Activated CD8-positive, alpha-beta memory T cell treated with anti-CD3 and anti-CD28 coated beads for 1 hour (primary cell): Measurements from ENCODE around the gene RCOR2.

Experiments used
- DNase-seq, 2 donors: peaks; one replicate each; pipeline ENCODE4 v3.0.0-alpha.2; 2020; ENCODE audit warnings: low read depth in 1 of 2; ENCODE audit errors: extremely low read depth in 1 of 2

RCOR2 gene

DNA sequence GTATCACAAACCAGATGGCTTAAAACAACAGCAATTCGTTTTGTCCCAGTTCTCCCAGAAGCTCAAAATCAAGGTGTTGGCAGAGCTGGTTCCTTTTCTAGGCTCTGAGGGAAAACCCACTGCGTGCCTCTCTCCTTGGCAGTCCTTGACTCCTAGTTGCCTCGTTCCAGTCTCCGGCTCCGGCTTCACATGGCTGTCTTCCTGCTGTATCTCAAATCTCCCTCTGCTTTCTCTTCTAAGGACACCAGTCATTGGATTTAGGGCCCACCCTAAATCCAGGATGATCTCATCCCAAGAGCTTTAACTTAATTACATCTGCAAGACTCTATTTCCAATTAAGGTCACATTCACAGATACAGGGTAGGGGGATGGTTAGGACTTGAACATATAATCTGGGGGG is 12.7 kb upstream of the RCOR2 start:
- DNase-seq = no peak

DNA sequence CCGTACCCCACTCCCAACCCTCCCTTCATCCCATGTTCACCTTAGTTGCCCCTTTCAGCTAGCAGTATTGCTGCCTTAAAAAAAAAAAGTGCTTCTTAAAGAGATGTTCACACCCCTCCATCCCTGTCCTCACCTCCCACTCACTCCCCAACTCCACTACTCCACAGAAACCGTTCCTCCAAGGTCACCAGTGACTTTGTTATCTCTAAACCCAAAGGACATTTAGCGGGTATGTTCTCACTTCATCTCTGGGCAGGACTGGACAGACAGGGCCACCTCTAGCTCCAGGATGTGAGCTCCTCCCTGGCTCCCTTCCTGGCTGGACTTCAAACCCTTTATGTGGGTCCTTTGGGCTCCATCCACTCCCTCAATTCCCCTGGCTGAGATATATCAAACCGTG is 6.4 kb upstream of the RCOR2 start:
- no peak for DNase-seq

DNA sequence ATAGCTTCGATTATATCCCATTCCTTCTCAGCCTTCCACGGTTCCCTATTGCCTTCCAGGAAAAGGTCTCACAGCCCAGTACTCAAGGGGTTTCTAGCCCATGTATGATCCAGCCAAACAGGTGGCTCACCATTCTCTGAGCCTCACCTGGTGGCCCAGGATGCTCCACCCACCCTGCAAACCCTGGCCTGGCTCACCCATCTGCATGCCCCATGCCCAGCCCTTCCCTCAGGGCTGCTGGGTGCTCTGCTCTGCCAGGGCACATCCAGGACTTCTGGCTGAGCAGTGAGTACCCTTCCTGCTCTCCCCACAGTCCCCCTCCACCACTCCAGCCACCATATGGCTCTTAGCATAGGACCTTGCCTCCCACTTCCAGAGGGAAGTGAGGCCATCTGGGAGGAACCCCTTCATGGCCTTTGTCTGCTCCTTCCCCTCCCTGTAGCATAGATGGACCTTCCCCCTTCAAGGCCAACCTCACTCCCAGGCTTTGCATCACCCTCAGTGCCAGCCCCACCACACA is 5.8 kb upstream of the RCOR2 start:
- no peak for DNase-seq

DNA sequence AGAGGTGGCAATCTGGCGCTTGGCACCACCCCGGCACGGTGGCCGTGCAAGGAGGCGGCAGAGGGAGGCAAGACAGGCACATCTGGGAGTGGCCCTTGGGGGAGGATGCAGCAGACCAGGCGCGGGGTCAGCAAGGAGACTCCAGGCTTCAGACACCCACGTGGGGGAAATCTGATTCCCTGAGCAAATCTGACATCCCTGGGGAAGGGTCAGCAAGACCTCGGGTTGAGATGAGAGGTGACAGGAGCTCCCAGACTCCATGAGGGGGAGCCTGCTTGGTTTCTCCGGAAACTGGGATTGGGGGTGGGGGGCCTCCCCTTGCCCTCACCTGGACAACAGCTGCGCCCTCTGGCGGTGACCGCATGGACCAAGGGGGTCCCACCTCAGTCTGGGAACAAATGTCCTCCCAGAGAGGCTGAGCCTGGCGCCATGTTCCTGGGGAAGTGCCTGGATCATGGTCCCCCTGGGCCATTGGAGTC is 4.0 kb upstream of the RCOR2 start:
- DNase-seq = peak in 1 of 2 donors; percentile 22

DNA sequence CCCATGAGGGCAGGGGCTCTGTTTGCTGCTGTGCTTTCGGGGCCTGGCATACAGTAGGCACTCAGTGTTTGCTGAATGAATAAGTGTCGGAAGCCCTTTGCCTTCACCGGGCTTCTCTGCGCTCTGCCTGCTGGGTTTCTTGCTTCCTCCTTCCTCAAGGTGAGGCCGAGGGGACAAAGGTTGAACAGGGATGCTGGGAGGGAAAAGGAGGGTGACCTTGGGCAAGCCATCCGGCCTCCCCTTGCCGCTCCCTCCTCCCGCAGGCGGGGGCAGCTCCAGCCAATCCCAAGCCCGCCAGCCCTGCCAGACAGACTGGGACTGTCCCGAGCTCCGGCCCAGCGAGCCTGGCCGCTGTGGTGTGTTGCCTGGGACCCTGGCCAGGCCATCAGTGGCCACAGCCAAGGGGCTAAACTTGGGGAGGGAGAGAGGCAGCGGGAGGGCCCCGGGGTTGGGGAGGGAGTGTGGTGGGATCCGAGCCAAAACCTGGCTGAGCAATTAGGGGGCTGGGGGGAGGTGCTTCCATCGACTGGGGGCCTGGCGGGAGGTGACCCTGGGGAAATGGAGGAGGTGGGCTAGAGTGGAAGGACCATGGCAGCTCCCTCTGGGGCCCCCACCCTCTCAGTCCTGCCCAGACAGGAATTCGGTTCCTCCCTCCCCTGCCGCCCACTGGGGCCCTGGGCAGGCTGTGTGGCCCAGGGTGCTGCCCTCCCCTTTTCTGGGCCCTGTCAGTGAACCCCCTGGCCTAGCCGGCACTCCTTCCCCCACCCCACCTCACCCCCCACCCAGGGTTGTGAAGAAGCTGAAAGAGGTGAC is 3.4 kb upstream of the RCOR2 start:
- DNase-seq = no peak

DNA sequence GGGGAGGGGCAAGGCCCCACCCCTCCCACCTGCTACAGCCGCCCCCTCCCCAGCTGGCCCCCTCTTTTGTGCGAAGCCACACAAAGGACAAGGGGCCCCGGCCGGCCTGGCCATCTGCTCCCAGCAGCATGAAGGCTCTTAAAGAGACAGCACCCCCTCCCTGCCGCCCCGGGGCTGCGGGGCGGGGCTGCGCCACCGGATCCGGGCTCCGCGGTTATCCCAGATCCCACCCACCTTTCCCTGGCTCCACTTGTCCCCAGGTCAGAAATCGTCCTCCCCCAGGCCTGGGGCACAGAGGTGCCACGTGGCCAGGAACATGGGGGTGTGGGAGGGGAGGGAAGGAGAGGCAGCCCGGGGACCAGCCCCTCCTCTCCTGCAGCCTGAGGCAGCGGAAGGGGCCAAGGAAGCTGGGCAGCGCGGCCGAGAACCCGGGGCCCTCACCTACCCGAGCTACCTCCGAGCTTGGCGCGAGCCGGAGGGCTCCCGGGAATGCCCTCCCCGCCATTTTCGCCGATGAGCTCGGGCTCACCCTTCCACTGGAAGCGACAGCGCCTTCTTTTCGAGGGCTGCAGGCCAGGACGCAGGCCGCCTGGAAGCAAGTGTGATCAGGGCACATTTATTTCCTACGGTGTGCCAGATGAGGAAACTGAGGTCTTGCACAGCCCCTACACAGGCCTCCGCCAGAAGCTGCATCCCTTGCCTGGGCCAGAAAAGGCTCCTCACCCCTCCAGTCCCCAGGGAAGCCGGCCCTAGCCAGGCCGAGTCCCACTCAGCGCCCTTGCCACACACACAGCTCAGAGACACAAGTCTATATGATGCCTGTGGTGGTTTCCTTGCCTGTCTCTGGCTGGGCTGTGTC is 2.5 kb upstream of the RCOR2 start:
- DNase-seq = no peak

DNA sequence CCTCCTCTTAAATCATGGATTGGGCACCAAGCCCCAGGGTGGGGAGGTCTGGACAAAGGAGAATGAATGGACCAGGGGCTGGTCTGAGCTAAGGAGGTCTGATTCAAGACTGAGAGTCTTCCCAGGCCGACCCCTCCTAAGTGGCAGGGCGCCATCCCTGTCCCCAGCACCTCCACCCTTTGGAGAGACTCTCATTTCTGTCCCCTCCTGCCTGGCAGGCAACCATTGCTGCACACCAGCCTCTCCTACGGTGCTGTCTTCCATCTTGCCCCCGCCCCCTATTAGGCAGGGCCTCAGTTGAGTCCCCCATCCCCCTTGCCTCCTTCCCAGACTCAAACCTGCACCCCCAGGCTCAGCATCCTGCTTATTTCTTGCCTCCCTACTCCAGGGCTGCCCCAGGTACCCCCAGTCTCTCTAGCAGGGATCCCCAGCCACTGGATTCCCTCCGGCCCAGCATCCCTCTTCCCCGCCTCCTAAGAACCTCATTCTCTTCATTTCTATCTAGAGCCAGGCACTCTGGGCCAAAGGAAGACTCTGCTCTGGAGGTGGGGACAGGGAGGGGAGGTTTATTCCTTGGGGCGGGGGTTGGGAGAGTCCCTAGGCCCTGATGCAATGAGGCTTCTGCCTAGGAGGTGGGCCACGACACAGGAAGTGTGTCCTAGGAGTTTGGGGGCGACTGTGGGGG is 1.7 kb upstream of the RCOR2 start:
- DNase-seq = no peak

DNA sequence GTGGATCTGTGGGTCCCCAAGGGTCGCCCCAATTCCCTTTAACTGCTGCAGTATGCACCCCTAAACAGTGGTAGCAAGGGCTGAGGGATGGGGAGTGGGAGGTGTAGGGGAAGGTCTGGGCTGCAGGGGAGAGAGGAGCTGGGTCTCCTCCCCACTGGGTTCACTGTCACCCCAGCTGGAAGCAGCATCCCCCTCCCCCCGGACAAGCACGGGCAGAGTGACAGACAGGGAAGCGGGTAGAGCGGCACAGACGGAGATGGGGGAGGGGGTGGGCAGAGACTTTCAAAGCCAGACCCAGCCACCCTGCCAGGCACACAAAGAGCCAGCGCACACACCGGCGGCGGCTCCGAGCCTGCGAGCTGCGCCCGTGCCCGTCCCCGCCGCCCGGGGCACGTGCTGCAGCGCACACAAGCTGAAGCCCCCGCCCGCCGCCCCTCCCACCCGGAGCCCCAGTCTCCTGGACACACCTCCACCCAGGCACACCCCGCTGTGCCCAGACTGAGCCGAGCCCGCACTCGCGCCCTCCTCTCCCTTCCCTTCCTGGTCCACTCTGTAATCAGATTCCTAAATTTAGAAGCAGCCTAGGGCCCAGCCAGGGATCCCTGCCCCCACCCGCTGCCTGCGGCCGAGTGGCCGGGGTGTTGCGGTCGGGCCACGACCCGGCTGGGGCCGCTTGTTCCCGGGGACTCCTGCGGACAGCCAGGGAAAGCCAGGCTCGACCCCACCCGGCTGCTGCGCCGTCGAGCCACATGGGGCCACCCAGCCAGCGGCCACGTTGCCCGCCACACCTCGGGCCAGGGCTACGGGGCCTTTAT is 935 bp upstream of the RCOR2 start:
- no peak for DNase-seq

DNA sequence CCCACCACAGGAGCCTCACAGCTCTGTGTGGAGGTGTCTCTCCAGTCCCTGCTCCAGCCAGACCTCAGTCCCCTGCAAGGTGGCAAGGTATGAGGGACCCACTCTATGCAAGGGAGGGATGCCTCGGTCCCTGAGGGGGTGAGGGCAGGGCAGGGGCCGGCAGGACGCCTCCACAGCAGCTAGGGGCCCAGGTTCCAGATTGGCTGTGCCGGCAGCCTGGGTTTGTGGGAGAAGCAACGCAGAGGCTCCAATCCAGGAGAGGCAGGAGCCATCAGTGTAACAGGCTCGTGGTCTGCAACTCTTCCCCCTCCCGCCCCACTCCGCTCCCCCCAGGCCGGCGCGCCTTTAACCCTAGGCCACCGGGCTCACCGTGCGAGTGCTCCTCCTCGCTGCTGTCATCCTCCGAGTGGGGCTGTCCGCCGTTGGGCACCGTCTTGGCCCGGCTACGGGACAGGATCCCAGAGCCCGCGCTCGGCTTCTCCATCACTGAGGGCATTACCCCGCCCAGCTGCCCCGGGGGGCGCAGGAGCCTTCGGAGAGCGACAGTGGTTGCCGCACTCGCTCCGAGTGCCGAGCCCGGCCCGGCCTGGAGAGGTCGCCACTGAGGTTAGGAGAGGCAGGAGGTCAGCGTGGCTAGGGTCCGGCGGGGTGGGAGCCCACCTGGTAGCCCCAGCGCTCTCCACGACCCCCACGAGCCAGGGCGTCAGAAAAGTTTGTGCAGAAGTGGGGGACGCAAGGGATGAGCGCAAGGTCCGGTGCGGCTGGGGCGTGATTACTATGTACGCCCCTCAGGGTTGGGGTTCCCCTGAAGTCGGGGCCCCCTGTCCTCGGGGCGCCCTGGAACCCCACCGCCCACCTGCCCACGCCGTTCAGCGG is 765 bp downstream of the RCOR2 start:
- DNase-seq = no peak

DNA sequence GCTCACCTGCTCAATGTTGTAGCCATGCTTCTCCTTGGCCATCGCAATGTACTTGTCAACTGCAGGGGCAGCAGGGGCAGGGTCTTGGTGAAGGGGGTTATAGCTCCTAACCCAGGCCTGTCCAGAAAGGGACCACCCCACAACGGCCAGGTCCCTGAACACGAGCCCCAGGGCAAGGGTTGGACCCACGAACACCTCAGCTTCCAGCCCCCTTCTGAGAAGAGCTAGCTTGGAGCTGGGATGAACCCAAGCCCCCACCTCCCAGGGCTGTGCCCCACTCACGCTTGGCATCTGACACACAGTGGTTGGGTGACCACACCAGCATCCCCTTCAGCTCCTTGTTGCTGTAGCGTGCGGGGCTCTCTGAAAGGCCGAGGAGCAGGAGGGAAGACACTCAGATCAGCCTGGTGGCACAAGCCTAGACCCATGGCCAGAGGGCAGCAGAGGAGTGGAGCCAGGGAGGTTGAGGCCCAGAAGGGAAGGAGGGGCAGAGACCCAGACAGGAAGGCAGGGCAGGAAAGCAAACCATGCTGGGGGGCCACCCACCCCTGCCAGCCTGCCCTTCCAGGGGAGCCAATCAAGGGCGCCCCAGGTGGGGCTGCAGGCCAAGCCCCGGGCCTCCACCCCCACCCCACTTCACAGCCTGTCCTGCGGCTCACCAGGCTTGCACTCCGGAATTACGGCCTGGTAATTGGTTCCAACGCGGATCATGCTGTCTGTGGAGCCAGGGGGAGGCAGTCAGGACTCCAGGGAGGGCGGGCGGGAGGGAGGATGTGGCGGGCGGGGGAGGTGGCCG is 1.9 kb downstream of the RCOR2 start:
- no peak for DNase-seq

DNA sequence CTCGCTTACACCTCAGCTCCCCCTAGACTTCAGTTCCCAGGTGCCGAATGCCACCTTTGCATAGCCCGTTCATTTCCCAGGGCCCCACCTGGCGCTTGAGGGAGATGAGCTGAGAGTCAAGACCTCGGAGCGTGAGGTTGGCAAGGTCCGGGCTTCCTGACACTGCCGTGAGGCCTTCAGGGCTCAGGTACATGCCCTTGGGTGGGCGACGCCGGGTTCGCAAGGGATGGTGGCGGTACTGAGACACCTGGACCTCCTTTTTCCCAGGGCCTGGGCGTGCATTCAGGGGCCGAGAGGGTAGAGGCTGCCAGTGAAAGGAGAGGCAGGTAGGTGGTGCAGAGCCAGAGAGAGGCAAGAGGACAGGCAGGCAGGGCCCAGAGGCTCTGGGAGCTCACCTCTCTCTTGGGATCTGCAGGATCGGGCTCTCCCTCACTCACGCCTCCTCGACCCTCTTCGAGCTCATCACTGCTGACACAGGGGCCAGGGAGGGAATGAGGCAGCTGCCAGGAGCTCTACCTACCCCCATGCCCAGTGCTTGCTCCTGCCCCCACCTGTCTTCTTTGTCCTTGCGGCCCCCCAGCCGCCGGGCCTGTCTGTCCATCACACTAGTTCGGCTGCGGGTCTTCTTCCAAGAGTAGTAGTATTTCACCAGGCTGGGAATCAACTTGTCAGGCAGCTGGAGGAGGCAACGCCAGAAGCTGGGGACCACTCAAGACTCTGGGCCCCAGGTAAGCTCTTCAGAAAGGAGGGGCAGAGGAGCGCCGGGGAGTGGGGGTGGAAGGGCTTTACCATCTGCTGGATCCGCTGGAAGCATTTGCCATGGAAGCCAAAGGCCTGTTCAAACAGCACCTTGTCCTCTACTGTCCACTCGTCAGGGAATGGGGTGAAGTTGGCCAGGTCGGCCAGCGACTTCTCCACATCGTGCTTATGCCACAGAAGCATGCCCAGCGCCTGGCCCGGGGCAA is 2.8 kb downstream of the RCOR2 start:
- DNase-seq = no peak

DNA sequence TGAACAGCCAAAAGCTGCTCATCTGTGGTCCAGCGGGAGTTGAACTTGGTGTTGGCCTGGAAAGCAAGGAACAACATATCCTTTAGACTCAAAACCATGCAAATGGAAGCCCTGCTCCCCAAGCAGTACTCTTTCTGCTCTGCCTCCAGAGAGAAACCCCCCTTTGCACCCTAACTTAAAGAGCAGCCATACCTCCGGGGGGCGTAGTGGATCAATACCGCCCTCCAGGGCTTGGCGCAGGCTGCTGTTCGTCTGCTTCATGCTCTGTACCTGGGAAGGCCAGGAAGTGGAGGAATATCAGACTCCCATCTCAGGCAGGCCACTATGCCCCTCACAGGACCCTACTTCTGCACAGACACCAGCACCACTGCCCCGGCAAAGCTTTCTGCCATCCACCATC is 4.3 kb downstream of the RCOR2 start:
- DNase-seq = no peak

DNA sequence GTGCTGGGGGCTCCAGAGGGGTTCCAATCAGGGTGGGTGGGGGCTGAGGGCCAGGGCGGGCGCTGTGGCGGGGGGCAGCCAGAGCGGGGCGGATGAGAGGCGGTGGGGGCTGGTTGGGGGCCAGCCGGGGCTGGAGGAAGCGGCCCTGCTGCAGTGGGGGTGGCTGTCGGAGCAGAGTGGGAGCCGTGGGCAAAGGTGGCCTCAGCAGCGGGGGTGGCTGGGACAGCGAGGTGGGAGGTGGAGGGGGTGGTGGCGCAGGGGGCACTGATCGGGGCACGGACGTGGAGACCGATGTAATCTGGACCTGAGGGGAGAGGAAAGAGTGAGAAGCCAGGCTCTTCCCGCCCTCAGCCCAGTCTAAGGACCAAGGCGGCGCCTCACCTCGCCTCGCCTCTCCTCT is 5.1 kb downstream of the RCOR2 start:
- no peak for DNase-seq

DNA sequence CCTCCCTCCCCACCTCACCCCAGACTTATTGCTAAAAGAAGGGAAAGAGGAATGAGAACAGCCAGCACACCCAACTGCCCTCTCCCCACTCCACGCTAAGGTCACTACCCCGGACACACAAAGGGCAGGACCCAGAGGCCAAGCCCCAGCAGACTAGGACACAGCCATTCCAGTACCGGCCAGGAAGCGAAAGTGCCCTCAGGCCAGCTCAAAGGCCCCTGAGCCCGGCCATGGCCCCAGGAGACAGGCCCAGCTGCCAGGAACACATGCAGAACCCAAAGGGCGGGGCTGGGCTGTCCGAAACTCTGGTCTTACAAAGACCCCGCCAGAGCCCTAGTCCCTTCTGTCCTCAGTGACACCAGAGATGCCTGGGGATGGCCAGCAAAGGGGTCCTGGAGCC is 5.5 kb downstream of the RCOR2 start:
- DNase-seq = no peak

DNA sequence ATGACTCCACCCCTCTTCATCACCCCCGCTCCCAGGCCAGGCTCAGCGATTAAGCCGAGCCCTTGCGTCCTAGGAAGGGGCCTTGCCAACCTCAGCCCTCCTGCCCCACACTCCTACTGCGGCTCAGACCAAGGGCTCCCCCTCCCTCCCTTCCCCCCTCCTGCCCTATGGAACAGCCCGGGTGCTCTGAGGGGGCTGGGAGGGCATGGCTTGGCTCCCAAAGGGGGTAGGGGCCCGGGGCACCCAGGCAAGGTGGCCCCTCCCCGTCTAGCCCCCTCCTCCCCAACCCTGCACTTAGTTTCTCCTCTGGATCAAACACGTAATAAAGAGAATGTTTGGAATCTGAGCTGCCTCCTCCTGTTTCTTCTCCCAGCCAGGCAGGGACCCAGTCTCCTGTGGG is 6.3 kb downstream of the RCOR2 start:
- no peak for DNase-seq

DNA sequence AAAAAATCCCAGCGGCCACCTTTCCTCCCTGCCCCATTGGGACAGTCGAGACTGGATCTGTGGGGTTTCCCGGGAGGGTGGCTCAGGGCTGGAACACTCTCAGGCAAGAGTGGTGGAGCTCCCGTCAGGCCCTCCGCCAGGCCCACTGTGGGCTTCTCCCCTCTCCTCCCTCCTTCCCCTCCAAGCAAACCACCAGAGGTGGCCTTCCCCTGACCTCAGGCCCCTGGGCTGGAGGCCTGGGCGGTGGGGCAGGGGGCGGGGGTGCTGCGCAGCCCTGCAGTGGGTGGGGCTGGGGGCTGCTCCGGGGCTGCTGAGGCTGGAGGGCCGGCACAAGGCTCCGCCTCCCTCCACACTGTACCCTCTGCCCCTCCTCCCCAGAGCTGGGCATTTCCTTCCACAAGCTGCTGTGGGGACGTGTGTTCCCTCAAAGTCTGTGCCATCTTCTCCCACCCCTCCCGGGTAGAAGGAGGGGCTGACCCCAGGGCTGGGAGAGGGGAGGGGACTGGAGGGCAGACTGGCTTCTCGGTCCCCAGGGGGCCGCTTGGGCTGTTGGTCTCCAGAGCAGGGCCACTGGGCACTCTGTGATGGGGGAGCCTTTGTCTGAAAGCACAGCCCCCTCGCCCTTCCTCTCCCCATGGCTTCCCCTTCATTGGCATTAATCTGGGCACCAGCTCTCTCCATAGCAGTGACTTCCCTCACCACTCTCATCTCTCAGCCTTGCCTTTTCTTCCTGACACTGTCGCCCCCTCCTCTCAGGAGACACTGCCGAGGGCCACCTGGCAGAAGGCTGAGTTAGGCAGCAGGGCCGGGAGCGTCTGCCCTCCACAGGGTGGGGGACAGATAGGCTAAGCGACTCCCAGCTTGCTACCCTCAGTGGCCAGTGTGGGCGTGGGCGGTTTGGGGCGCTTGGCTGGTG is 7.1 kb downstream of the RCOR2 start:
- DNase-seq = no peak
